Activated T-cell treated with anti-CD3 and anti-CD28 coated beads, Interleukin-2, amount 50 U/mL, for 4 hours (primary cell): ENCODE data around the gene TIAM1. TPM values are rescaled to one million over a fixed set of nuclear protein-coding genes. Genes with fewer than 3 reads are reported as not detected.

Source experiments
- ATAC-seq, 2 donors: fragments of 200-7000 bp; cut with Tn5 transposase; one replicate each; pipeline ENCODE4 v1.10.0; 2021
- DNase-seq: peaks from one replicate; pipeline ENCODE4 v3.0.0-alpha.2; 2020
- H3K27me3 Mint-ChIP-seq: one replicate; pipeline ENCODE4 v1.8.0; 2021; ENCODE audit warnings: low read depth, mixed read lengths
- H3K36me3 Mint-ChIP-seq: one replicate; pipeline ENCODE4 v1.8.0; 2022; ENCODE audit warnings: mixed read lengths; ENCODE audit not compliant: insufficient read depth
- H3K4me1 Mint-ChIP-seq: one replicate; pipeline ENCODE4 v1.8.0; 2021; ENCODE audit warnings: low read depth, mixed read lengths
- H3K4me3 Mint-ChIP-seq: one replicate; pipeline ENCODE4 v1.8.0; 2021; ENCODE audit warnings: mild to moderate bottlenecking, moderate library complexity, mixed read lengths
- H3K9me3 Mint-ChIP-seq: one replicate; pipeline ENCODE4 v1.8.0; 2021; ENCODE audit warnings: mixed read lengths
- total RNA-seq, 3 donors: library from RNA; stranded (reverse); gene quantifications; one replicate each; pipeline ENCODE4 v1.2.1, GENCODE V29; 2021

TIAM1 gene
- total RNA-seq, 3 donors from 2014 or later: 103 to 133 (median 132) TPM

GRCh38 chr21:31090376-31090775 lies 253.7 kb downstream of the TIAM1 start:
- peaks cover 13% of the 10 kb centered on the region for H3K27me3 Mint-ChIP-seq
- DNase-seq: no peak
- H3K36me3 Mint-ChIP-seq: no peaks in the 10 kb centered on the region
- H3K9me3 Mint-ChIP-seq: peaks cover 6% of the 10 kb centered on the region
- no peak overlapping the region for H3K4me3 Mint-ChIP-seq
- peaks cover 4% of the 10 kb centered on the region for H3K4me1 Mint-ChIP-seq
- no peak for ATAC-seq

- ATAC-seq: no peak
- peaks cover 4% of the 10 kb centered on the region for H3K4me1 Mint-ChIP-seq
- no peak for DNase-seq
- no peaks in the 10 kb centered on the region for H3K36me3 Mint-ChIP-seq
- no peaks in the 10 kb centered on the region for H3K9me3 Mint-ChIP-seq
- H3K27me3 Mint-ChIP-seq: peaks cover 9% of the 10 kb centered on the region
- no peak overlapping the region for H3K4me3 Mint-ChIP-seq
Measured at GRCh38 chr21:31088474-31088751, 255.6 kb downstream of the TIAM1 start.

GRCh38 chr21:31087639-31088473 lies 256.2 kb downstream of the TIAM1 start:
- peaks cover 4% of the 10 kb centered on the region for H3K4me1 Mint-ChIP-seq
- H3K9me3 Mint-ChIP-seq: no peaks in the 10 kb centered on the region
- DNase-seq (no peak), ATAC-seq (no peak)
- H3K36me3 Mint-ChIP-seq: no peaks in the 10 kb centered on the region
- peak overlapping the region; percentile 15 for H3K4me3 Mint-ChIP-seq
- H3K27me3 Mint-ChIP-seq: peaks cover 9% of the 10 kb centered on the region

GRCh38 chr21:31084689-31085088 lies 259.4 kb downstream of the TIAM1 start:
- ATAC-seq (no peak), DNase-seq (no peak)
- Mint-ChIP-seq H3K4me3 (no peak overlapping the region), H3K27me3 (peaks cover 6% of the 10 kb centered on the region), H3K4me1 (peaks cover 4% of the 10 kb centered on the region), H3K9me3 (no peaks in the 10 kb centered on the region), H3K36me3 (no peaks in the 10 kb centered on the region)

GRCh38 chr21:31078796-31079195 lies 265.3 kb downstream of the TIAM1 start:
- no peaks in the 10 kb centered on the region for H3K9me3 Mint-ChIP-seq
- DNase-seq (no peak), ATAC-seq (peak; percentile 70 to 76)
- H3K4me3 Mint-ChIP-seq: no peak overlapping the region
- no peaks in the 10 kb centered on the region for H3K27me3 Mint-ChIP-seq
- H3K36me3 Mint-ChIP-seq: no peaks in the 10 kb centered on the region
- H3K4me1 Mint-ChIP-seq: peaks cover 7% of the 10 kb centered on the region

GRCh38 chr21:31078216-31078615 lies 265.8 kb downstream of the TIAM1 start:
- H3K9me3 Mint-ChIP-seq: no peaks in the 10 kb centered on the region
- no peaks in the 10 kb centered on the region for H3K27me3 Mint-ChIP-seq
- H3K4me1 Mint-ChIP-seq: peaks cover 7% of the 10 kb centered on the region
- DNase-seq (no peak), ATAC-seq (no peak)
- H3K36me3 Mint-ChIP-seq: no peaks in the 10 kb centered on the region
- no peak overlapping the region for H3K4me3 Mint-ChIP-seq

GRCh38 chr21:31075848-31076247 lies 268.2 kb downstream of the TIAM1 start:
- Mint-ChIP-seq H3K4me3 (no peak overlapping the region), H3K9me3 (no peaks in the 10 kb centered on the region), H3K36me3 (no peaks in the 10 kb centered on the region), H3K4me1 (peaks cover 7% of the 10 kb centered on the region), H3K27me3 (peaks cover 2% of the 10 kb centered on the region)
- DNase-seq (no peak), ATAC-seq (no peak)

GRCh38 chr21:31072533-31072932 lies 271.5 kb downstream of the TIAM1 start:
- Mint-ChIP-seq H3K4me1 (no peaks in the 10 kb centered on the region), H3K9me3 (no peaks in the 10 kb centered on the region), H3K27me3 (peaks cover 4% of the 10 kb centered on the region), H3K4me3 (no peak overlapping the region), H3K36me3 (no peaks in the 10 kb centered on the region)
- ATAC-seq (no peak), DNase-seq (no peak)
